ENCODE results near the gene TNFRSF25.

TNFRSF25 gene

DNA sequence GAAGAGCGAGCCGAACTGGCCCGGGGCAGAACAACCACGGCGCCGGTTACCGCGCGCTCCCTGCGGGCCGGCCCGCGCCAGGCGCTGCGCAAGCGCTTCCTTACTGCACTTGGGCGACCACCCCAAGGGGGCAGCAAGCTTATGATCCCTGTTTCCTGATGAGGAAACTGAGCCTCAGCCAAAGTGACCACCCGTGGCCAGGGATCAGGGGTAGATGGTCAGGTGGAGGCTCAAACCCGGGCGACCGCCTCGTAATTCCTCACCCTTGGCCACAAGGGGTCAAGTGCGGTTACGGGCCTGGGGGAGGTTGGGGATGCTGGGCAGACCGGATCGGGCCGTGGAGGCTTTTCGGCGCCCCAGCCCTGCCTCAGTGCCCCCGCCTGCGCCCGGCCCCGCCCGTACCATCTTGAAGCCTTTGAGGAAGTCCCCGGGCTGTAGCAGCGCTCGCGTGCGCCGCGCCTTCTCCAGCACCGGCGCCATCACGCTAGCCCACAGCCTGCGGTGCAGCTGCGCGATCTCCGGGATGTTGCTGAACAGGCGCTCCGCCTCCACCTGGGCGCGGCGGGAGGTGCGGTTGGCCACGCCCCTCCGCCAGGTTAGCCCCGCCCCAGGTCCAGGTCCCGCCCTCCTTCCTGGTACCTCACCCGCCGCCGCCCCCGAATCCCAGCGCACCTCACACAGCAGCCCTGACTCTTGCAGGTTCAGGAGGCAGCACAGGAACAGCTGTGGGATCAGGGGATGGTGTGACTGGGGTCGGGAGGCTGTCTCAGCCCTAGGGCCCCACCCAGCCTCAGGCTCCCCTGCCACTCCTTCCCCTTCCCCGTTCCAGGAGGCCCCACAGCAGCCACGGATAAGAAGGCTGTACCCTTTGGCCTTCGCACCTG is 5.4 kb upstream of the TNFRSF25 start:
- TF ChIP-seq EZH2 (IDR thresholded peaks at IDR 0.05), result no peak
- TF ChIP-seq POLR2AphosphoS5 (IDR thresholded peaks at IDR 0.05; ENCODE audit: borderline replicate concordance, low read depth, low read length), result no peak
- TF ChIP-seq FOXP2 (optimal IDR thresholded peaks at IDR 0.05; ENCODE audit: control extremely low read depth, extremely low read length, insufficient read depth), result no peak
- Histone ChIP-seq H3K9ac (ENCODE audit: insufficient read length) (no peak overlapping the region), H3K9me3 (ENCODE audit: low read depth, low read length) (no peaks in the 10 kb centered on the region), H3K36me3 (ENCODE audit: insufficient read depth, low read length) (no peaks in the 10 kb centered on the region; the same call in 1 of the 2 replicates), H3K27ac (no peak overlapping the region), H3K4me3 (no peak overlapping the region)
- DNase-seq (ENCODE audit: low read depth, low spot score), result no peak

DNA sequence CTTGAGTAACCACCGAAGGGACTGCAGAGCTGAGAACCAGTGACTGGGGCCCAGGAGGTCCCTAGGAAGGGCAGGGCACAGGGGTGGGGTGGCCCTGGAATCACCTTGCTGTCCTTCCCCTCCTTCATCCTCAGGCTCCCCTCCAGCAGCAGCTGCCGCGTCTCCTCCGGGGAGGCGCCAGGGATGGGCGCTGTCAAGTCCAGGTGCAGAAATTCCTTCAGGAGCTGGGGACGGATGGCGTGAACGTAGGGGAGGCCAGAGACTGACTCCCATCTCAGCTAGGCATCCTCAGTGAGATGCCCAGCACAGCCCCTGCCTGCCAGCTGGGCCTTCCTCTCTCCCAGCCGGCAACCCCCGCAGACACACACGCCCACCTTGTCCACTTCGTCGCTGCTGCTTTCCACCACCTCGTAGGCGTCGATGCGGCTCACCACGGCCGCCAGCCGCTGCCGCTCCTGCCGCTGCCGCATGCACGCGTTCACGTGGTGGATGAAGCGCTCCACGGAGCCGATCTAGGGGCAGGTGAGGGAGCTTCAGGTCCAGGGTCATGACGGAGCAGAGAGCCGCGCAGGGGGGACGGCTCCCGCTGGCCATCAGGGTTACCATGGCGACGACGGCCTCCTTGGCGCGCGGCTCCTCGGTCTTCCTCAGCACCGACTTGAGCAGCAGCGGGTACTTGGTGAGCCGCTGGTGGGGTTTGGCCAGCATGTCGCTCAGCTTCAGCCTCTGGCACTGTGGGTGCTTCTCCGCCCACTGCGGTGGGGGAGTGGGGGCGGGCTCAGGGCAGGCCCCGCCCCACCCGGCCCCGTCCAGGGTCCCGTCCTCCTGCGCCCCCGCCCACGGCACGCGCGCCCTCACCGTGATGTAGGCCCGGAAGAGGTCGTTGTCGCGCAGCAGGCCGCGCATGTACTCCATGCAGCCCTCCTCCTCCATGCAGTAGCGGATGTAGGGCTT is 4.4 kb upstream of the TNFRSF25 start:
- TF ChIP-seq EZH2 (IDR thresholded peaks at IDR 0.05), result no peak
- TF ChIP-seq POLR2AphosphoS5 (IDR thresholded peaks at IDR 0.05; ENCODE audit: borderline replicate concordance, low read depth, low read length), result no peak
- no peak for TF ChIP-seq FOXP2 (optimal IDR thresholded peaks at IDR 0.05; ENCODE audit: control extremely low read depth, extremely low read length, insufficient read depth)
- Histone ChIP-seq H3K9ac (ENCODE audit: insufficient read length) (no peak overlapping the region), H3K36me3 (ENCODE audit: insufficient read depth, low read length) (no peaks in the 10 kb centered on the region; the same call in 1 of the 2 replicates), H3K9me3 (ENCODE audit: low read depth, low read length) (no peaks in the 10 kb centered on the region), H3K4me3 (no peak overlapping the region), H3K27ac (no peak overlapping the region)
- no peak for DNase-seq (ENCODE audit: low read depth, low spot score)

DNA sequence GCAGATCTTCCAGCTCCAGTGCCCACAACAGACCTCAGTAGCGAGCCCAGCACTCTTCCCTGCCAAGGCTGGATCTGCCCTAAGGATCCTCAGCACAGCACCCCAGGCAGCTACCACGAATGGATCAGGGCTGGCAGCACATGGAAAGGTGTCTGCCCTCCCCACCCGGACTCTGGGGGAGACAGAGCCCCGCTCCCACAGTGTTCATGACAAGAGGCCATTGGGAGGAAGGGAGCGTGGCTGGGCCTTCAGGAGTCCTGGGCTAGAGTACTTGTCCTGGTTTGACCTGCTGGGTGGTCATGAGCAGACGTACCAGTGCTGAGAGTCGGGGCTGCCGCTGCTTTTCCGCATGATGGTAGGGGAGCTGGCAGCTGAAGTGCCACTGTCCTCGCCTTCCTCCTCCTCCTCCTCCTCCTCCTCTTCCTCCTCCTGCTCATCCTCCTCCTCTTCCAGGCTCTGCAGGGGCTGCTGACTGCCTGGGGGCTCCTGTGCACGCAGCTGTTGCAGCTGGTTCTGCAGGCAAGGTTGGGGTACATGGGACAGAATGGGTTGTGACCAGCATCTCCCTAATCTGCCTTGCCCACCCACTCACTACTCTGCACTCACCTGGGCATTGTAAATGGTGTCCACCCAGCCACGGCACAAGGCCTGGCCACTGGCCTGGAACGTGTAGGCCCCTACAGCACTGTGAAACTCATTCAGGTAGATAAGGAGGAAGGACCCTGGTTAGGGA is 2.9 kb upstream of the TNFRSF25 start:
- no peak for DNase-seq (ENCODE audit: low read depth, low spot score)
- TF ChIP-seq FOXP2 (optimal IDR thresholded peaks at IDR 0.05; ENCODE audit: control extremely low read depth, extremely low read length, insufficient read depth) (no peak), EZH2 (IDR thresholded peaks at IDR 0.05) (no peak), POLR2AphosphoS5 (IDR thresholded peaks at IDR 0.05; ENCODE audit: borderline replicate concordance, low read depth, low read length) (no peak)
- Histone ChIP-seq H3K4me3 (no peak overlapping the region), H3K9ac (ENCODE audit: insufficient read length) (no peak overlapping the region), H3K36me3 (ENCODE audit: insufficient read depth, low read length) (no peaks in the 10 kb centered on the region; the same call in 1 of the 2 replicates), H3K9me3 (ENCODE audit: low read depth, low read length) (no peaks in the 10 kb centered on the region), H3K27ac (no peak overlapping the region)

GRCh38 chr1:6467744-6468688 is 2.0 kb upstream of the TNFRSF25 start:
- Histone ChIP-seq H3K36me3 (ENCODE audit: insufficient read depth, low read length) (no peaks in the 10 kb centered on the region; the same call in 1 of the 2 replicates), H3K9ac (ENCODE audit: insufficient read length) (no peak overlapping the region), H3K9me3 (ENCODE audit: low read depth, low read length) (no peaks in the 10 kb centered on the region), H3K27ac (no peak overlapping the region), H3K4me3 (no peak overlapping the region)
- no peak for TF ChIP-seq EZH2 (IDR thresholded peaks at IDR 0.05)
- TF ChIP-seq FOXP2 (optimal IDR thresholded peaks at IDR 0.05; ENCODE audit: control extremely low read depth, extremely low read length, insufficient read depth), result no peak
- no peak for TF ChIP-seq POLR2AphosphoS5 (IDR thresholded peaks at IDR 0.05; ENCODE audit: borderline replicate concordance, low read depth, low read length)
- DNase-seq (ENCODE audit: low read depth, low spot score), result no peak

GRCh38 chr1:6467224-6467623 is 1.3 kb upstream of the TNFRSF25 start:
- H3K4me3 ChIP-seq, result no peak overlapping the region
- H3K9me3 ChIP-seq (ENCODE audit: low read depth, low read length), result no peaks in the 10 kb centered on the region
- TF ChIP-seq POLR2AphosphoS5 (IDR thresholded peaks at IDR 0.05; ENCODE audit: borderline replicate concordance, low read depth, low read length) (no peak), FOXP2 (optimal IDR thresholded peaks at IDR 0.05; ENCODE audit: control extremely low read depth, extremely low read length, insufficient read depth) (no peak), EZH2 (IDR thresholded peaks at IDR 0.05) (no peak)
- no peaks in the 10 kb centered on the region; the same call in 1 of the 2 replicates for H3K36me3 ChIP-seq (ENCODE audit: insufficient read depth, low read length)
- H3K27ac ChIP-seq, result no peak overlapping the region
- H3K9ac ChIP-seq (ENCODE audit: insufficient read length), result no peak overlapping the region
- no peak for DNase-seq (ENCODE audit: low read depth, low spot score)

GRCh38 chr1:6466751-6467150 is 778 bp upstream of the TNFRSF25 start:
- no peak overlapping the region for H3K9ac ChIP-seq (ENCODE audit: insufficient read length)
- H3K36me3 ChIP-seq (ENCODE audit: insufficient read depth, low read length), result no peaks in the 10 kb centered on the region; the same call in 1 of the 2 replicates
- no peak for DNase-seq (ENCODE audit: low read depth, low spot score)
- H3K9me3 ChIP-seq (ENCODE audit: low read depth, low read length), result no peaks in the 10 kb centered on the region
- H3K4me3 ChIP-seq, result no peak overlapping the region
- H3K27ac ChIP-seq, result no peak overlapping the region
- TF ChIP-seq EZH2 (IDR thresholded peaks at IDR 0.05) (no peak), FOXP2 (optimal IDR thresholded peaks at IDR 0.05; ENCODE audit: control extremely low read depth, extremely low read length, insufficient read depth) (no peak), POLR2AphosphoS5 (IDR thresholded peaks at IDR 0.05; ENCODE audit: borderline replicate concordance, low read depth, low read length) (no peak)
